HS-27A (cell line): ENCODE results near the gene SPATS2L.

Experiments used
- DNase-seq: peaks from one replicate; pipeline ENCODE4 v3.0.0-alpha.2; 2012; ENCODE audit warnings: low read depth, missing footprints

Gene SPATS2L

GRCh38 chr2:200378652-200379290, 72.3 kb downstream of the SPATS2L start:
- no peak for DNase-seq

GRCh38 chr2:200379481-200380090, 73.1 kb downstream of the SPATS2L start:
- no peak for DNase-seq

- no peak for DNase-seq
These were observed 73.6 kb downstream of the SPATS2L start for GRCh38 chr2:200380091-200380561.

- DNase-seq, result peak; percentile 59
These were observed 74.5 kb downstream of the SPATS2L start for GRCh38 chr2:200380833-200381542.

GRCh38 chr2:200382874-200383273, 76.4 kb downstream of the SPATS2L start:
- no peak for DNase-seq

- no peak for DNase-seq
These were observed 77.1 kb downstream of the SPATS2L start for GRCh38 chr2:200383380-200384110.

GRCh38 chr2:200385063-200385635, 78.7 kb downstream of the SPATS2L start:
- DNase-seq, result no peak

GRCh38 chr2:200393191-200393590, 86.7 kb downstream of the SPATS2L start:
- no peak for DNase-seq

- no peak for DNase-seq
These were observed 87.6 kb downstream of the SPATS2L start for GRCh38 chr2:200394045-200394444.

- no peak for DNase-seq
These were observed 90.3 kb downstream of the SPATS2L start for GRCh38 chr2:200396781-200397242.

GRCh38 chr2:200397785-200398184, 91.3 kb downstream of the SPATS2L start:
- DNase-seq, result peak; percentile 49

GRCh38 chr2:200399046-200399445, 92.6 kb downstream of the SPATS2L start:
- DNase-seq, result peak; percentile 73

- no peak for DNase-seq
These were observed 93.1 kb downstream of the SPATS2L start for GRCh38 chr2:200399636-200400035.

- DNase-seq, result no peak
These were observed 97.3 kb downstream of the SPATS2L start for GRCh38 chr2:200403814-200404213.

GRCh38 chr2:200404615-200405014, 98.1 kb downstream of the SPATS2L start:
- no peak for DNase-seq

GRCh38 chr2:200405599-200406298, 99.3 kb downstream of the SPATS2L start:
- peak; percentile 89 for DNase-seq

GRCh38 chr2:200406379-200406778, 99.9 kb downstream of the SPATS2L start:
- DNase-seq, result no peak

- DNase-seq, result peak; percentile 68
These were observed 102.2 kb downstream of the SPATS2L start for GRCh38 chr2:200408428-200409316.

GRCh38 chr2:200411831-200412230, 105.3 kb downstream of the SPATS2L start:
- no peak for DNase-seq

- DNase-seq, result no peak
These were observed 107.9 kb downstream of the SPATS2L start for GRCh38 chr2:200414367-200414766.
